K562 (cell line): ENCODE measurements around the gene NAPEPLD. TPM values are rescaled to one million over a fixed set of nuclear protein-coding genes. Genes with fewer than 3 reads are reported as not detected.

Experiments used
- ATAC-seq: fragments of 200-7000 bp; cut with Tn5 transposase; 3 replicates; pipeline ENCODE4 v1.9.1; 2020; ENCODE audit warnings: moderate library complexity
- BruUV-seq: library from RNA; stranded (reverse); fragments of 400-500 nt; replicated peaks from 2 replicates; lab custom pipeline; 2021; lab: Mats Ljungman, UMichigan
- CTCF ChIA-PET: fragments of 300-600 bp; formaldehyde crosslinking; extraction: SDS; loops from one replicate; lab custom pipeline; 2021; ENCODE audit warnings: low intra/inter-chr PET ratio; lab: Yijun Ruan, JAX
- POLR2A ChIA-PET: fragments of 300-600, 350-650 bp; sonication (Branson Sonifier 250); formaldehyde crosslinking; extraction: SDS; loops from one replicate; lab custom pipeline; 2021; ENCODE audit warnings: antibody characterized with exemption, inconsistent platforms; lab: Yijun Ruan, JAX
- DNase-seq, 4 experiments: peaks; one replicate each; pipeline versions ENCODE4 v3.0.0 to v3.0.0-alpha.2; 2011 to 2018; ENCODE audit warnings: low spot score in 3 of 4, mixed read lengths in 3 of 4; ENCODE audit errors: extremely low read depth in 1 of 4
- FAIRE-seq: peaks from 2 replicates; lab custom pipeline; 2011; peaks lifted over from hg19 to GRCh38; lab: Jason Lieb, UNC
- H2AFZ ChIP-seq: 2 replicates; pipeline ENCODE4 v1.6.0; 2011; ENCODE audit warnings: low read depth, low read length, control low read depth, inconsistent platforms
- H3K27ac ChIP-seq: fragments of 200-600 bp; 3 replicates; pipeline ENCODE4 v1.8.0; 2011; ENCODE audit warnings: low read depth, mild to moderate bottlenecking, control low read depth, inconsistent platforms, low read length, moderate library complexity, mixed read lengths; ENCODE audit errors: extremely low read depth
- H3K27me3 ChIP-seq, 2 experiments: fragments of 300-600 bp in 1 of 2; 2 replicates in 1 of 2; 3 replicates in 1 of 2; pipeline versions ENCODE4 v1.6.0 to v1.8.0; 2011; ENCODE audit warnings: inconsistent platforms in 2 of 2, low read length in 2 of 2, mild to moderate bottlenecking in 1 of 2, mixed read lengths in 1 of 2, moderate library complexity in 1 of 2; ENCODE audit not compliant: control insufficient read depth in 2 of 2, insufficient read depth in 2 of 2
- H3K36me3 ChIP-seq: fragments of 300-600 bp; 3 replicates; pipeline ENCODE4 v1.8.0; 2011; ENCODE audit warnings: mild to moderate bottlenecking, low read length, inconsistent platforms; ENCODE audit not compliant: control insufficient read depth, insufficient read depth
- H3K4me1 ChIP-seq, 2 experiments: fragments of 200-600 bp in 1 of 2; replicated peaks in 1 of 2; 2 replicates in 1 of 2; 3 replicates in 1 of 2; pipeline versions ENCODE4 v1.5.1 to v1.8.0; 2011; ENCODE audit warnings: inconsistent platforms in 2 of 2, low read length in 2 of 2, mild to moderate bottlenecking in 1 of 2, mixed read lengths in 1 of 2, moderate library complexity in 1 of 2; ENCODE audit not compliant: control insufficient read depth in 2 of 2, insufficient read depth in 2 of 2
- H3K4me2 ChIP-seq: 2 replicates; pipeline ENCODE4 v1.6.1; 2011; ENCODE audit warnings: low read length, control low read depth, inconsistent platforms, mixed read lengths; ENCODE audit not compliant: insufficient read depth
- H3K4me3 ChIP-seq: fragments of 200-600 bp; sonication (generic), shearing (Covaris generic); 2 replicates; pipeline ENCODE4 v1.5.1; 2016; ENCODE audit warnings: control low read depth, inconsistent platforms
- H3K79me2 ChIP-seq: fragments of 200-600 bp; 3 replicates; pipeline ENCODE4 v1.8.0; 2011; ENCODE audit warnings: low read length, inconsistent platforms; ENCODE audit not compliant: control insufficient read depth, insufficient read depth
- H3K9ac ChIP-seq, 2 experiments: 2 replicates each; pipeline versions ENCODE4 v1.6.0 to v1.6.1; 2011; ENCODE audit warnings: low read depth in 2 of 2, low read length in 2 of 2, control low read depth in 1 of 2, inconsistent platforms in 1 of 2, mild to moderate bottlenecking in 1 of 2, mixed read lengths in 1 of 2; ENCODE audit not compliant: insufficient read depth in 1 of 2
- H3K9me1 ChIP-seq: one replicate; pipeline ENCODE4 v1.6.0; 2011; ENCODE audit warnings: inconsistent platforms, mild to moderate bottlenecking, low read length, moderate library complexity; ENCODE audit not compliant: control insufficient read depth, insufficient read depth
- H3K9me3 ChIP-seq: replicated peaks from 2 replicates; pipeline ENCODE4 v1.5.1; 2011; ENCODE audit warnings: low read depth, low read length, inconsistent platforms; ENCODE audit not compliant: control insufficient read depth, insufficient read depth
- H4K20me1 ChIP-seq: replicated peaks from 2 replicates; pipeline ENCODE4 v1.6.1; 2011; ENCODE audit warnings: low read length, inconsistent platforms, mixed read lengths; ENCODE audit not compliant: control insufficient read depth, insufficient read depth
- BHLHE40 ChIP-seq: IDR thresholded peaks from 2 replicates; pipeline ENCODE4 v1.6.1; 2011; ENCODE audit warnings: low read length, improper control_type of control experiment
- CTBP1 ChIP-seq: fragments of 450-650 bp; IDR thresholded peaks from 2 replicates; pipeline ENCODE4 v1.6.1; 2016; ENCODE audit warnings: borderline replicate concordance
- HNRNPLL ChIP-seq: fragments of 200-400 bp; formaldehyde crosslinking; IDR thresholded peaks from 2 replicates; pipeline ENCODE4 v1.6.1; 2017; ENCODE audit warnings: low read length, low read depth, mild to moderate bottlenecking; ENCODE audit not compliant: poor library complexity, severe bottlenecking
- KDM4B ChIP-seq, 2 experiments: fragments of 450-650 bp in 1 of 2; sonication (generic) in 1 of 2; IDR thresholded peaks; 2 replicates each; pipeline ENCODE4 v1.6.1; 2016 to 2017; ENCODE audit warnings: borderline replicate concordance in 2 of 2, antibody characterized with exemption in 1 of 2, low read depth in 1 of 2, mild to moderate bottlenecking in 1 of 2
- KDM5B ChIP-seq: fragments of 200-600 bp; sonication (generic); IDR thresholded peaks from 2 replicates; pipeline ENCODE4 v1.6.1; 2012; ENCODE audit warnings: low read depth, mild to moderate bottlenecking, moderate library complexity, low read length, control low read depth, inconsistent platforms; ENCODE audit not compliant: insufficient replicate concordance
- RFX1 ChIP-seq: fragments of 450-650 bp; IDR thresholded peaks from 2 replicates; pipeline ENCODE4 v1.6.1; 2016; ENCODE audit warnings: mild to moderate bottlenecking, moderate library complexity
- TEAD1 ChIP-seq, 2 experiments: fragments of 450-650 bp in 1 of 2; sonication (generic) in 1 of 2; formaldehyde crosslinking; IDR thresholded peaks; 2 replicates each; pipeline versions ENCODE4 v1.4.0 to v1.8.0; 2020 to 2022; ENCODE audit warnings: mild to moderate bottlenecking in 2 of 2, missing genetic modification reagents in 1 of 2
- VEZF1 ChIP-seq: fragments of 200-800 bp; sonication (Bioruptor generic); IDR thresholded peaks from 2 replicates; pipeline ENCODE4 v1.6.1; 2017; ENCODE audit warnings: missing genetic modification characterization, missing compliant biosample characterization
- ZNF263 ChIP-seq: sonication (generic); formaldehyde crosslinking; IDR thresholded peaks from 2 replicates; pipeline ENCODE4 v1.8.0; 2022; ENCODE audit warnings: mild to moderate bottlenecking, missing genetic modification reagents, borderline replicate concordance
- ZNF282 ChIP-seq: sonication (generic); formaldehyde crosslinking; IDR thresholded peaks from 2 replicates; pipeline ENCODE4 v1.8.1; 2023; ENCODE audit warnings: missing genetic modification reagents
- WGBS: fragments of 100-300 bp; shearing (Covaris generic); methylation state at CpG from one replicate; pipeline ENCODE4 v1.1.6; 2016; ENCODE audit warnings: low coverage, mixed read lengths; ENCODE audit not compliant: insufficient coverage; ENCODE audit errors: missing lambda C conversion rate; 5-methylcytosine and 5-hydroxymethylcytosine counted together
- in situ Hi-C: fragments of 300-500 bp; cut with MboI; formaldehyde crosslinking; loops from 4 replicates; pipeline ENCODE4 v1.15.0; 2018; ENCODE audit warnings: inconsistent platforms, mixed read lengths
- intact Hi-C: fragments of 100-400 bp; cut with micrococcal nuclease; formaldehyde crosslinking; loops from 2 replicates; pipeline ENCODE4 v1.14.2; 2022
- polyA plus RNA-seq, 8 experiments: library from polyadenylated mRNA; depleted of rRNA in 4 of 8; stranded (reverse) in 5 of 8; unstranded in 3 of 8; fragments of >200 nt; fragmentation: Nextera tagmentation in 2 of 8; fragmentation: Illumina TruSeq in 1 of 8; extraction: Ambion mirVana in 2 of 8; extraction: Trizol in 1 of 8; gene quantifications; 2 replicates each; pipeline versions ENCODE4 v1.2.1 to v1.2.3, GENCODE V29; 2011 to 2014; ENCODE audit warnings: inconsistent platforms in 1 of 8, missing spikeins in 1 of 8
- total RNA-seq, 7 experiments: library from RNA; depleted of rRNA in 6 of 7; stranded (reverse); fragments of >200 nt in 6 of 7; fragmentation: Illumina TruSeq in 2 of 7; extraction: Trizol in 2 of 7; gene quantifications; 2 replicates each; pipeline versions ENCODE4 v1.2.1 to v1.2.3, GENCODE V29; 2011 to 2021; ENCODE audit warnings: low replicate concordance in 1 of 7
- TF ChIP-seq, protein P1 (sequence below): sonication (generic); formaldehyde crosslinking; IDR thresholded peaks from 2 replicates; pipeline ENCODE4 v1.8.0; 2023; ENCODE audit warnings: mild to moderate bottlenecking, missing genetic modification reagents
- TF ChIP-seq, protein P2 (sequence below): sonication (generic); formaldehyde crosslinking; IDR thresholded peaks from 2 replicates; pipeline ENCODE4 v1.8.1; 2023; ENCODE audit warnings: mild to moderate bottlenecking, missing genetic modification reagents, moderate library complexity

The NAPEPLD gene
- total and polyA plus RNA-seq, 9 of the 15 experiments (the other 6 are each of a cell fraction or from before 2014, with no cell fraction given) = 3.2 to 11.0 (median 7.5) TPM

DNA sequence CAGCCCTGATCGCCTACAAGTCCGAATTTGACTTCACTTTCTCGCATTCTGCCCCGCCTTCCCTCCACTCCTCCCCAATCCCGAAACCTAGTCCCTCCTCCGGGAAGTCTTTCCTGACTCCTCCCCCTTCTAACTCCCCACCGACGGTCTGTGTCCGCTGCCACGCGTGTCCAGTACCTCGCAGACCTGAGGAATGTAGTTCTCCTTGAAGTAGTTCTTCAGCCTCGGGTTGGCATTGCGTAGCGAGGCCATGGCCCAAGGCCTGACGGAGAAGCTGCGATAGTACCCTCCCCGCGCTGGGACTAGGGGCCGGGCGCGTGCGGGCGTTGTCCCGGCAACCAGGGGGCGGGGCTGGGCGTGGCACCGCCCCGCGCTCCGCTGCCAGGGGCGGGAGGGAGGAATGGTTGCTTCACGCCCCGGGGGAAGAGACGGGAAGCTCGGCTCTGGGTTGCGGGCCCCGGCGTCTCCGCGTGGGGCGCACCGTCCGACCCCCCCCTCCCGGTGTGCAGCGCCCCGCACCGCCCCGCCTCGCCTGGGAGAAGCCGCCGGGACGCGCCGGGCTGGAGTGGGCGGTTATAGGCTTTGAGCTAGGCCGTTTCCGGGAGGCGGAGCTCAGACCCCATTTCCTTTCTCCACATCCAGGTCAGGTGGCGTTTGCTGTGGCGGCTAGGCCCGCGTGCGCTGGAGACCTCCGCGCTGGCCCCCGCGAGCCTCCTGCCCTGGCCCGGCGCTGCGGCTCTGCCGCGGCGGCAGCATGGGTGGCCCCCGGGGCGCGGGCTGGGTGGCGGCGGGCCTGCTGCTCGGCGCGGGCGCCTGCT, 74.2 kb downstream of the NAPEPLD start, which contains the start of the genes ARMC10 and FBXL13:
Gene ARMC10 (plus strand): TSS at position 622 of the 818 bp plus-strand sequence. CDS start 133 bp downstream, at position 755.
Gene FBXL13 (minus strand): TSS at position 278 of the 818 bp plus-strand sequence.
- H3K79me2 ChIP-seq = peaks cover 43% of the 10 kb centered on the region
- H3K9ac ChIP-seq = peak within 1 kb of the TSS; percentile 86 to 99
- peak within 1 kb of the TSS; percentile 82 for H3K27ac ChIP-seq
- H3K36me3 ChIP-seq = peaks cover 19% of the 10 kb centered on the region; the same call in 2 of the 3 replicates
- H3K9me3 ChIP-seq = no peaks in the 10 kb centered on the region
- POLR2A ChIA-PET = interaction anchor here (0.5 to 2.5 kb wide), 16 partner anchors 8 to 219 kb away, joined by 3 to 11 read pairs (median 4); partner anchors contain the start of gene NAPEPLD
- H3K9me1 ChIP-seq = no peaks in the 10 kb centered on the region
- H3K4me2 ChIP-seq = peak within 1 kb of the TSS; percentile 99
- no peaks in the 10 kb centered on the region for H4K20me1 ChIP-seq
- DNase-seq = peak; percentile 96 to 98 (median 96)
- ATAC-seq = peak; percentile 95
- BruUV-seq = no TSS peak
- peak within 1 kb of the TSS; percentile 100 for H2AFZ ChIP-seq
- CTCF ChIA-PET = no interaction called here
- H3K4me1 ChIP-seq = peaks cover 6 to 8% of the 10 kb centered on the region in 2 experiments; a peak in 4 of 5 replicates
- no peaks in the 10 kb centered on the region for H3K27me3 ChIP-seq
- peak within 1 kb of the TSS; percentile 83 for H3K4me3 ChIP-seq
- intact Hi-C loops (loop anchor here (1.0 kb wide), 1 partner anchor 75 kb away; the partner anchor contains the start of gene NAPEPLD), in situ Hi-C loops (loop anchor here (25.0 kb wide), 1 partner anchor 587 kb away; the partner anchor contains the start of gene POLR2J)
- peak; percentile 90 for FAIRE-seq
- 1% methylated on average over 56 of the region's 83 CpGs for WGBS
- TF ChIP-seq TEAD1 (CRISPR knock-in tag; IDR thresholded peaks at IDR 0.05) (peak in 1 of 2 experiments; percentile 73; a peak in 2 of 4 replicates), CTBP1 (peak; percentile 69), VEZF1 (peak; percentile 97), HNRNPLL (peak; percentile 56), RFX1 (peak; percentile 98), KDM5B (peak; percentile 79), KDM4B (IDR thresholded peaks at IDR 0.05; ENCODE audit: borderline replicate concordance in 2 of 2, low read depth in 1 of 2) (peak in 1 of 2 experiments; percentile 68; a peak in 1 of 4 replicates), ZNF263 (peak; percentile 86), ZNF282 (no peak), BHLHE40 (peak; percentile 77)
- TF ChIP-seq, protein P1, sequence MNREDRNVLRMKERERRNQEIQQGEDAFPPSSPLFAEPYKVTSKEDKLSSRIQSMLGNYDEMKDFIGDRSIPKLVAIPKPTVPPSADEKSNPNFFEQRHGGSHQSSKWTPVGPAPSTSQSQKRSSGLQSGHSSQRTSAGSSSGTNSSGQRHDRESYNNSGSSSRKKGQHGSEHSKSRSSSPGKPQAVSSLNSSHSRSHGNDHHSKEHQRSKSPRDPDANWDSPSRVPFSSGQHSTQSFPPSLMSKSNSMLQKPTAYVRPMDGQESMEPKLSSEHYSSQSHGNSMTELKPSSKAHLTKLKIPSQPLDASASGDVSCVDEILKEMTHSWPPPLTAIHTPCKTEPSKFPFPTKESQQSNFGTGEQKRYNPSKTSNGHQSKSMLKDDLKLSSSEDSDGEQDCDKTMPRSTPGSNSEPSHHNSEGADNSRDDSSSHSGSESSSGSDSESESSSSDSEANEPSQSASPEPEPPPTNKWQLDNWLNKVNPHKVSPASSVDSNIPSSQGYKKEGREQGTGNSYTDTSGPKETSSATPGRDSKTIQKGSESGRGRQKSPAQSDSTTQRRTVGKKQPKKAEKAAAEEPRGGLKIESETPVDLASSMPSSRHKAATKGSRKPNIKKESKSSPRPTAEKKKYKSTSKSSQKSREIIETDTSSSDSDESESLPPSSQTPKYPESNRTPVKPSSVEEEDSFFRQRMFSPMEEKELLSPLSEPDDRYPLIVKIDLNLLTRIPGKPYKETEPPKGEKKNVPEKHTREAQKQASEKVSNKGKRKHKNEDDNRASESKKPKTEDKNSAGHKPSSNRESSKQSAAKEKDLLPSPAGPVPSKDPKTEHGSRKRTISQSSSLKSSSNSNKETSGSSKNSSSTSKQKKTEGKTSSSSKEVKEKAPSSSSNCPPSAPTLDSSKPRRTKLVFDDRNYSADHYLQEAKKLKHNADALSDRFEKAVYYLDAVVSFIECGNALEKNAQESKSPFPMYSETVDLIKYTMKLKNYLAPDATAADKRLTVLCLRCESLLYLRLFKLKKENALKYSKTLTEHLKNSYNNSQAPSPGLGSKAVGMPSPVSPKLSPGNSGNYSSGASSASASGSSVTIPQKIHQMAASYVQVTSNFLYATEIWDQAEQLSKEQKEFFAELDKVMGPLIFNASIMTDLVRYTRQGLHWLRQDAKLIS (CRISPR knock-in tag) = peak; percentile 89; the same call in 1 of the 2 replicates
- TF ChIP-seq, protein P2, sequence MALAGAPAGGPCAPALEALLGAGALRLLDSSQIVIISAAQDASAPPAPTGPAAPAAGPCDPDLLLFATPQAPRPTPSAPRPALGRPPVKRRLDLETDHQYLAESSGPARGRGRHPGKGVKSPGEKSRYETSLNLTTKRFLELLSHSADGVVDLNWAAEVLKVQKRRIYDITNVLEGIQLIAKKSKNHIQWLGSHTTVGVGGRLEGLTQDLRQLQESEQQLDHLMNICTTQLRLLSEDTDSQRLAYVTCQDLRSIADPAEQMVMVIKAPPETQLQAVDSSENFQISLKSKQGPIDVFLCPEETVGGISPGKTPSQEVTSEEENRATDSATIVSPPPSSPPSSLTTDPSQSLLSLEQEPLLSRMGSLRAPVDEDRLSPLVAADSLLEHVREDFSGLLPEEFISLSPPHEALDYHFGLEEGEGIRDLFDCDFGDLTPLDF (CRISPR knock-in tag) = peak; percentile 79
